ENCODE results near the gene TOPORS. TPM values are rescaled to one million over a fixed set of nuclear protein-coding genes. Genes with fewer than 3 reads are reported as not detected.
"Not testable (repeated sequence)": the region's sequence is repeated elsewhere in the genome, so short reads cannot be mapped to it uniquely, and the experiment has no call there.

TOPORS gene
- total and polyA plus RNA-seq, 8 donors: 3.2 to 45.9 (median 6.6) TPM

GRCh38 chr9:32526707-32527048, 25.7 kb downstream of the TOPORS start:
- DNase-seq: no peak
- Histone ChIP-seq H3K4me1 (peaks cover 4 to 43% (median 17%) of the 10 kb centered on the region in 4 donors), H3K27me3 (no peaks in the 10 kb centered on the region), H3K27ac (peak overlapping the region; percentile 83 to 93 (median 92)), H3K36me3 (no peaks in the 10 kb centered on the region), H3K4me3 (peak overlapping the region; percentile 59 to 75 (median 64)), H3K9me3 (no peaks in the 10 kb centered on the region)
- no peak for TF ChIP-seq POLR2A (IDR thresholded peaks at IDR 0.05)
- no peak for TF ChIP-seq POLR2AphosphoS5 (IDR thresholded peaks at IDR 0.05)
- TF ChIP-seq CTCF (IDR thresholded peaks at IDR 0.05): peak in 1 of 7 experiments; percentile 1
- 9 to 18% (median 13%) methylated on average over 2 of the region's 2 CpGs for WGBS, 5 donors
- intact Hi-C loops (cut with DNase I; ENCODE audit: low total_unique reads): no loop called here

- TF ChIP-seq POLR2AphosphoS5 (IDR thresholded peaks at IDR 0.05): peak; percentile 78 to 91 (median 85)
- TF ChIP-seq CTCF (IDR thresholded peaks at IDR 0.05): peak in 4 of 7 experiments; percentile 27 to 65 (median 44)
- TF ChIP-seq EP300 (IDR thresholded peaks at IDR 0.05): no peak
- TF ChIP-seq POLR2A (IDR thresholded peaks at IDR 0.05): peak in 1 of 4 donors; percentile 25
- DNase-seq: peak; percentile 94 to 97
- whole genome bisulfite sequencing, 5 donors: 0 to 1% (median 0%) methylated on average over 37 of the region's 37 CpGs
- Histone ChIP-seq H3K36me3 (no peaks in the 10 kb centered on the region), H3K27ac (peak within 1 kb of the TSS; percentile 83 to 93 (median 92)), H3K9me3 (no peaks in the 10 kb centered on the region), H3K4me1 (peaks cover 4 to 43% (median 17%) of the 10 kb centered on the region in 4 donors), H3K4me3 (peak within 1 kb of the TSS; percentile 59 to 75 (median 64)), H3K27me3 (no peaks in the 10 kb centered on the region)
- intact Hi-C loops (cut with DNase I; ENCODE audit: low total_unique reads): no loop called here
Measured at GRCh38 chr9:32526041-32526706, 26.2 kb downstream of the TOPORS start, which contains the start of gene RIGI. Gene RIGI, minus strand, starts transcription at chr9:32526196. Its CDS starts 30 bp downstream, at chr9:32526166.

GRCh38 chr9:32525709-32526030, 26.7 kb downstream of the TOPORS start:
- Histone ChIP-seq H3K4me1 (peaks cover 4 to 43% (median 17%) of the 10 kb centered on the region in 4 donors), H3K27ac (peak overlapping the region; percentile 83 to 93 (median 92)), H3K4me3 (peak overlapping the region; percentile 59 to 75 (median 64)), H3K9me3 (no peaks in the 10 kb centered on the region), H3K27me3 (no peaks in the 10 kb centered on the region), H3K36me3 (no peaks in the 10 kb centered on the region)
- intact Hi-C loops (cut with DNase I; ENCODE audit: low total_unique reads): no loop called here
- TF ChIP-seq POLR2A (IDR thresholded peaks at IDR 0.05) (no peak), CTCF (IDR thresholded peaks at IDR 0.05) (no peak), POLR2AphosphoS5 (IDR thresholded peaks at IDR 0.05) (no peak), EP300 (IDR thresholded peaks at IDR 0.05) (no peak)
- 0 to 1% (median 1%) methylated on average over 4 of the region's 4 CpGs for WGBS, 5 donors
- DNase-seq: no peak

- no peaks in the 10 kb centered on the region for H3K9me3 ChIP-seq
- H3K4me3 ChIP-seq: peak overlapping the region; percentile 59 to 75 (median 64)
- H3K4me1 ChIP-seq: peaks cover 4 to 43% (median 17%) of the 10 kb centered on the region in 4 donors
- intact Hi-C loops (cut with DNase I; ENCODE audit: low total_unique reads): no loop called here
- peak overlapping the region; percentile 83 to 93 (median 92) for H3K27ac ChIP-seq
- H3K27me3 ChIP-seq: no peaks in the 10 kb centered on the region
- DNase-seq: peak; percentile 52 to 71
- H3K36me3 ChIP-seq: no peaks in the 10 kb centered on the region
- 11 to 18% (median 13%) methylated on average over 21 to 22 of the region's 22 CpGs for WGBS, 5 donors
- no peak for TF ChIP-seq POLR2A (IDR thresholded peaks at IDR 0.05)
- TF ChIP-seq EP300 (IDR thresholded peaks at IDR 0.05): no peak
- TF ChIP-seq POLR2AphosphoS5 (IDR thresholded peaks at IDR 0.05): no peak
- no peak for TF ChIP-seq CTCF (IDR thresholded peaks at IDR 0.05)
Measured at GRCh38 chr9:32524892-32525708, 27.3 kb downstream of the TOPORS start.

GRCh38 chr9:32524558-32524891, 27.9 kb downstream of the TOPORS start:
- H3K27me3 ChIP-seq; H3K9me3 ChIP-seq; H3K36me3 ChIP-seq; intact Hi-C loops (cut with DNase I; ENCODE audit: low total_unique reads); DNase-seq: not testable (repeated sequence)
- 66 to 83% (median 73%) methylated on average over 9 to 11 of the region's 11 CpGs for WGBS, 5 donors
- Histone ChIP-seq H3K4me1 (peaks cover 4 to 43% (median 17%) of the 10 kb centered on the region in 4 donors), H3K27ac (peak overlapping the region; percentile 83 to 93 (median 92)), H3K4me3 (peak overlapping the region; percentile 59 to 75 (median 64))

Measured in stomach (tissue), 9 donors.